Fibroblast of peridontal ligament (primary cell): ENCODE measurements around the gene EGFR.

Experiments
- DNase-seq: peaks from one replicate; pipeline ENCODE4 v3.0.0-alpha.2; 2010; ENCODE audit errors: extremely low read depth

Gene EGFR

DNA sequence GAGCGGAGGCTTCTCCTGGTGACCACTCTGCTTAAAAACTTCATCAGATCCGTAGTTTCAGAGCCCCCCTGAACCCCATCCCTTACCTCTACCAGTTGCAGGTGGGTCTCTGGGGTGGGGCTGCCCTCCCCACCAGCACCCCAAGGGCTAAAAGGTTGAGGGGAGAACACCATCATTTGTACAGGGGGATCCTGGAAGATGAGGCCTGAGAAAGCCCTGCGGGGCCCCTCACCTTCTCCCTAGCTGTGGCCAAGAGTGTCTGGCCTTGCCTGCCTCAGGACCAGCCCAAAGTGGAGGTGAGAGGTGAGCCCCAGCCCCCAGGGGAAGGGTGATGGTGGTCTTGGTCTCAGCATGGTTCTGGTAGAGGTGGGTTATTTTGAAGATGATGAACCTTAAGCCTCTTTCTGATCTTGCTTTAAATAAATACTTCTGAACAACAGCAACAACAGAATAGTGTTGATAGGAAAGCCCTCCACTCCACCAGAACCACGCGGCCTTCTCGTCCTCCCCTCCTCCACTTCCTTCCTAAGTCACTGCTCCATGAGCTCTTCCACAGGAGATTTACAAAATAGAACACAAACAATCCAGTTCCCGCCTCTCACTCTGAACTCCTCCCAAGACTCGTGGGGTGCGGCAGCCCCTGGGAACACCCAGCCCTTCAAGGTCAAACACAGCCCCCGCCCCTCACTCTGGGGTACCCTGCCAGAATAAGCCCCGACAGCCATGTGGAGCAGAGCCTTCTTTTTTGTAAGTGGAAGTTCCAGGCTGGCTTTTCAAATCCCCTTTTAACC lies 169.1 kb downstream of the EGFR start:
- DNase-seq, result no peak

DNA sequence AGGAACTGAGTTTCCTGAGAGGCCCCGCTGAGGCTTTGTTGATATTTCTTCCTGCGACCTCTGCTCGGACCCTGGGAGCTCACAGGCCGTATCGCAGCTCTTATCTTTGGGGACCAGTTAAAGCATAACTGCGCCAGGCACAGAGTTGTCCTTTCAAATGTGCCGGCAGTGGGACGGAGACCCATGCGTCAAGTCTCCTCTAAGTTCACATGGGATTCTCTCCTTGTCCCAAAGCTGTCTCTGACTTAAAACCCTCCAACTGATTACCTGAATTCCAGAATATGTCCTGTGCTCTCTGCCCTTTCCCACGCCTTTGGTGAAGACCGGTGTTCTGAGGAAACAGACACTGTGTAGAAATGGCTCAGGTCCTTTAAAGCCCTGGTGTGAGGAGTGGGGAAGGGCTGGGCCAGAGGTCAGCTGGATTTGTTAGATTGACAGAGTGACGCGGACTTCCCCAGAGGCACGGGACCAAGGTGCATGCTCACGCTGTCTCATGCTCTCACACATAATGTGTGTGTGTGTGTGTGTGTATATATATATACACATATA lies 169.8 kb downstream of the EGFR start:
- no peak for DNase-seq

DNA sequence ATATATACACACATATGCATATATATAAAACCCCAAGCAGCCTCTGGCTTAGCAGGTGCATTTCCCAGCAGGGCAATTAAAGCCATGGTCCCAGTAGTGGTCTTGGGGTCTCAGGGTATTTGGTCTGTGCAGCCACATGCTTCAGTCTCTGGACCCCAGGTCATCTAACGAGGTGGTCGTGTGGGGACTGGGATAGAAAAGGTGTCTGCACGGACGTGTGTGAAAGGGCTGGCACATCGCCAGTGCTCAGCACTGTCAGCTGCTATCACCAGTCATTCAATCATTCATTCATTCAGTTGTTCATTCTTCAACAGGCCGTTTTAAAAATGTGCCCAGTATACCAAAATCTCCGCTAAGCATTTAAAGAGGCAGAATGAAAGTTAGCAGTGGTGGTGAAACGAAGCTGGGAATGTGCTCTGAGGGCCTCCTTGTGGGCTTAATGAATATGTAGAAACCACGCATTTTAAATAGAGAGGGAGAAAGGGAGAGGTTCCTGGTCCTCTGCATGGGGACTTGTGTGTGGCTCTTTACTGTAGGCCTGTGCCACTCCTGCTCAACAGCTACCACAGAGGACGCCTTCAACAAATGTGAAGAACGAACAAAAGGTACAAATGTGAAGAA lies 170.4 kb downstream of the EGFR start:
- DNase-seq, result no peak

- no peak for DNase-seq
Measured at GRCh38 chr7:55189878-55190436, 171.1 kb downstream of the EGFR start.

DNA sequence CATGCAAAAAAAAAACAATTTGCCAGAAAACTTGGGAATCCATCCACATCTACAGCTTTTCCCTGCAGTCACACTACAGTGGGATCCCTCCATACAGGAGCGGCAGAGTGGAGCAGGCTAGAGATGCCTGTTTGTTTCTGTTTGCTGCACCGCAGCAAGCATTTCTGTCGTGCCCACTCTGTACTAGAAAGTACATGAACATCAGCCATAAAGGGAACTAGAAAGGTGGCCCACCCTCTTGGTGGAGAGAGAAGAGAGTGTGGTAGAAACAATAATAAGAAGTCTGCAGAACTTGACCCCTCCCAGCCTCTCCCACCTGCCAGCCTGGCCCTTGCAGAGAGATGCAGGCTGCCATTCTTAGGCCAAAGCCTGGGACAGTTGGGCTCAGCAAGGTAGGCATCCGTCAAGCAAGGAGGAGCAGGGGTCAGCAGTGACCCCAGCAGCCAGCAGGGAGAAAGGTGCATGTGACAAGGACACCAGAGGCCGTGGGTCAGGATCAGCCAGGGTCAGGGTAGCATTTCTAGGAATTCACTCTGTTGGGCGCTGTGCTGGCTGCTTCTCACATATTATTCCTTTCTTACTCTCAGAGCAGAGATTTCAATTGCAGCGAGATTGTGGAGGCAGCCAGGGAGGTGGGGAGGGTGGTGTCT lies 171.8 kb downstream of the EGFR start:
- no peak for DNase-seq

DNA sequence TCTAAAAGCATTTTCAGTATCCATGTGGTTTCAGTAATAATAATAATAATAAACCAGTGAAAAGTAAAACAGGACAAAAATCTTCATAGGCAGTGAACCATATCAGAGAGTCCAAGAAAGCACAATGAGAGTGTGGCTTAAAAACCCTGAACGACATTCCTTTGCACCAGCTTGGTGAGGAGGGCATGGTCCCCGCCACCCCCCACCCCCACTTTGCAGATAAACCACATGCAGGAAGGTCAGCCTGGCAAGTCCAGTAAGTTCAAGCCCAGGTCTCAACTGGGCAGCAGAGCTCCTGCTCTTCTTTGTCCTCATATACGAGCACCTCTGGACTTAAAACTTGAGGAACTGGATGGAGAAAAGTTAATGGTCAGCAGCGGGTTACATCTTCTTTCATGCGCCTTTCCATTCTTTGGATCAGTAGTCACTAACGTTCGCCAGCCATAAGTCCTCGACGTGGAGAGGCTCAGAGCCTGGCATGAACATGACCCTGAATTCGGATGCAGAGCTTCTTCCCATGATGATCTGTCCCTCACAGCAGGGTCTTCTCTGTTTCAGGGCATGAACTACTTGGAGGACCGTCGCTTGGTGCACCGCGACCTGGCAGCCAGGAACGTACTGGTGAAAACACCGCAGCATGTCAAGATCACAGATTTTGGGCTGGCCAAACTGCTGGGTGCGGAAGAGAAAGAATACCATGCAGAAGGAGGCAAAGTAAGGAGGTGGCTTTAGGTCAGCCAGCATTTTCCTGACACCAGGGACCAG lies 172.5 kb downstream of the EGFR start:
- DNase-seq, result no peak

DNA sequence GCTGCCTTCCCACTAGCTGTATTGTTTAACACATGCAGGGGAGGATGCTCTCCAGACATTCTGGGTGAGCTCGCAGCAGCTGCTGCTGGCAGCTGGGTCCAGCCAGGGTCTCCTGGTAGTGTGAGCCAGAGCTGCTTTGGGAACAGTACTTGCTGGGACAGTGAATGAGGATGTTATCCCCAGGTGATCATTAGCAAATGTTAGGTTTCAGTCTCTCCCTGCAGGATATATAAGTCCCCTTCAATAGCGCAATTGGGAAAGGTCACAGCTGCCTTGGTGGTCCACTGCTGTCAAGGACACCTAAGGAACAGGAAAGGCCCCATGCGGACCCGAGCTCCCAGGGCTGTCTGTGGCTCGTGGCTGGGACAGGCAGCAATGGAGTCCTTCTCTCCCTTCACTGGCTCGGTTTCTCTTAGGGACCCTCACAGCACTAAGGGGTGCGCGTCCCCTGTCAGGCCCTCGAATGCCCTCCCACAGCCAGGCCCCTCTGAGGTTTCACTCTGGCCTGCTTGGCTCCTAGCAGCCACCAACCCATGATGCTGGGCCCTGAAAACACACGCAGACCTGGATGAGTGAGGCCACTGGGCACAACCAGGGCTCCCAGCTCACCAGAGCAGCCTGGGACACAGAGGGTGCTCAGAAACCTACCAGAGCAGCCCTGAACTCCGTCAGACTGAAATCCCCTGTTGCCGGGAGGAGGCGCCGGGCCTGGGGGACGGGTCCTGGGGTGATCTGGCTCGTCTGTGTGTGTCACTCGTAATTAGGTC lies 173.3 kb downstream of the EGFR start:
- no peak for DNase-seq

DNA sequence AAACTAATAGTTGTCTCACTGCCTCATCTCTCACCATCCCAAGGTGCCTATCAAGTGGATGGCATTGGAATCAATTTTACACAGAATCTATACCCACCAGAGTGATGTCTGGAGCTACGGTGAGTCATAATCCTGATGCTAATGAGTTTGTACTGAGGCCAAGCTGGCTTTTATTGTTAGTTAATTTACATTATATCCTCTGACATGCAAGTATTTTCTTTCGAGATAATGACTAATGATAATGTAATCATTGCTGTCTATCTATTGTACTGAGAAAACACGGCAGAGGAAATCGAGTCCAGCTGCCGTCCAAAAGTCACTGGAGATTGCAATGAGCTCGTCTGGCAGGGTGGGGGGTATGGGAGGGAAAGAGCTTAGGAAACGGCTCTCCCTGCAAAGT lies 173.9 kb downstream of the EGFR start:
- peak; percentile 89 for DNase-seq

GRCh38 chr7:55193245-55193644 lies 174.4 kb downstream of the EGFR start:
- no peak for DNase-seq

GRCh38 chr7:55194522-55194921 lies 175.7 kb downstream of the EGFR start:
- DNase-seq, result no peak

GRCh38 chr7:55198634-55199392 lies 180.0 kb downstream of the EGFR start:
- DNase-seq, result no peak

DNA sequence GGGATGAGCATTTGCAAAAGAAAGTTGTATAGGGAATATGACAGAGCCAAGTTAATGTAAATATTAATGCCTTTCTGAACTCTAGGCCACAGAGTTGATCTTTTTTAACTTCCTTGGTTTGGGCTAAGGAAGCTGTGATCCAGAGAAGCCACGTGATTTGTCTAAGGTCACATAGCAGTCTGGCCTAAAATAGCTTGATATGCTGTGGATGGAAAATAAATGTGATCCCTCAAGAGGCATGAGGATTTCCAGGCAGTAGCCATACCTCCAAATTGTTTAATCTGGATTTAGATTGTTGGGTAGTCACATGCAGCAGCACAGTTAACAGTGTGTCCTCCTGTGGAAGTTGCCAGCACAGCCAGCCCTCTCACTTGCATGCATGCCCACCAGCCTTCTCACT lies 180.6 kb downstream of the EGFR start:
- no peak for DNase-seq

DNA sequence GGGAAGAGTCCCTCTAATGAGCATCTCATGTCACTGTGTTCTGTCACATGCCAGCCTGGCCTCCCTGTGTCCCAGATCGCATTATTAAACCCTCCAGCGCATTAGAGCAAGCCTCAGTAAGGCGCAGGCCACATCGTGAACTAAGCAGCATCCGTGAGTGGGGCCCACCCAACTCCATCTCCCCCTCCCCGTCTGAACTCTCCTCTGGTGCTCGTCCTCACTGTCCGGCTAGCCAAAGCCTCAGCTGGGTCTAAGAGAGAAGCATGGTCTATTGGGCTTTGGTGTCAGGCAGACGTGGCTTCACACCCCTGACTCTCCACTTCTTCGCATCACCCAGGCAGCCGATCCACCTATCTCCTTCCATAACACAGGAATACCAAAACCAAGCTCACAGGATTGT lies 181.6 kb downstream of the EGFR start:
- no peak for DNase-seq

- DNase-seq, result no peak
Measured at GRCh38 chr7:55202150-55202913, 183.5 kb downstream of the EGFR start.

DNA sequence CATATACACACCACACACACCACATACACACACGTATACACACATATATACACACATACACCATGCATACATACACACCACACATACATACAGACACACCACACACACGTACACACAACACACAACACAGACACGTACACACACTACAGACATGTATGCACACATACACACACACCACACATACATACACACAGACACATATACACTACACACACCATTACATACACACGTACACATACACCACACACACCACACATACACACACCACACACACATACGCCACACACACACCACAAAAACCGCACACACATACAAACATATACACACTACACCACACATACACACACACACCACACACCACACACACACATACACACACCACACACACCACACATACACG lies 184.5 kb downstream of the EGFR start:
- no peak for DNase-seq

DNA sequence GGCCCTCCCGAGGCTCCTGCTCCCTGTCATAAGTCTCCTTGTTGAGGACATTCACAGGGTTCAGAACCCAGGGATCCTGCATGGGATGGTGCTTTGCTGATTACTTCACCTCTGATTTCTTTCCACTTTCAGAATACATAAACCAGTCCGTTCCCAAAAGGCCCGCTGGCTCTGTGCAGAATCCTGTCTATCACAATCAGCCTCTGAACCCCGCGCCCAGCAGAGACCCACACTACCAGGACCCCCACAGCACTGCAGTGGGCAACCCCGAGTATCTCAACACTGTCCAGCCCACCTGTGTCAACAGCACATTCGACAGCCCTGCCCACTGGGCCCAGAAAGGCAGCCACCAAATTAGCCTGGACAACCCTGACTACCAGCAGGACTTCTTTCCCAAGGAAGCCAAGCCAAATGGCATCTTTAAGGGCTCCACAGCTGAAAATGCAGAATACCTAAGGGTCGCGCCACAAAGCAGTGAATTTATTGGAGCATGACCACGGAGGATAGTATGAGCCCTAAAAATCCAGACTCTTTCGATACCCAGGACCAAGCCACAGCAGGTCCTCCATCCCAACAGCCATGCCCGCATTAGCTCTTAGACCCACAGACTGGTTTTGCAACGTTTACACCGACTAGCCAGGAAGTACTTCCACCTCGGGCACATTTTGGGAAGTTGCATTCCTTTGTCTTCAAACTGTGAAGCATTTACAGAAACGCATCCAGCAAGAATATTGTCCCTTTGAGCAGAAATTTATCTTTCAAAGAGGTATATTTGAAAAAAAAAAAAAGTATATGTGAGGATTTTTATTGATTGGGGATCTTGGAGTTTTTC lies 186.5 kb downstream of the EGFR start:
- no peak for DNase-seq

DNA sequence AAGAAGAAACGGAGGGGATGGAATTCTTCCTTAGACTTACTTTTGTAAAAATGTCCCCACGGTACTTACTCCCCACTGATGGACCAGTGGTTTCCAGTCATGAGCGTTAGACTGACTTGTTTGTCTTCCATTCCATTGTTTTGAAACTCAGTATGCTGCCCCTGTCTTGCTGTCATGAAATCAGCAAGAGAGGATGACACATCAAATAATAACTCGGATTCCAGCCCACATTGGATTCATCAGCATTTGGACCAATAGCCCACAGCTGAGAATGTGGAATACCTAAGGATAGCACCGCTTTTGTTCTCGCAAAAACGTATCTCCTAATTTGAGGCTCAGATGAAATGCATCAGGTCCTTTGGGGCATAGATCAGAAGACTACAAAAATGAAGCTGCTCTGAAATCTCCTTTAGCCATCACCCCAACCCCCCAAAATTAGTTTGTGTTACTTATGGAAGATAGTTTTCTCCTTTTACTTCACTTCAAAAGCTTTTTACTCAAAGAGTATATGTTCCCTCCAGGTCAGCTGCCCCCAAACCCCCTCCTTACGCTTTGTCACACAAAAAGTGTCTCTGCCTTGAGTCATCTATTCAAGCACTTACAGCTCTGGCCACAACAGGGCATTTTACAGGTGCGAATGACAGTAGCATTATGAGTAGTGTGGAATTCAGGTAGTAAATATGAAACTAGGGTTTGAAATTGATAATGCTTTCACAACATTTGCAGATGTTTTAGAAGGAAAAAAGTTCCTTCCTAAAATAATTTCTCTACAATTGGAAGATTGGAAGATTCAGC lies 187.6 kb downstream of the EGFR start:
- DNase-seq, result peak; percentile 29
